DMS79 (cell line): ENCODE results near the gene SPEF2.

ENCODE experiments used
- DNase-seq: peaks from one replicate; lab custom pipeline; 2025; lab: John Stamatoyannopoulos, UW

SPEF2 gene

GRCh38 chr5:35707659-35708058, 90.0 kb downstream of the SPEF2 start:
- DNase-seq, result no peak

GRCh38 chr5:35709688-35710087, 92.0 kb downstream of the SPEF2 start:
- DNase-seq, result no peak

GRCh38 chr5:35717718-35718117, 100.1 kb downstream of the SPEF2 start:
- no peak for DNase-seq

- DNase-seq, result no peak
These were observed 118.1 kb downstream of the SPEF2 start for GRCh38 chr5:35735718-35736117.

- no peak for DNase-seq
These were observed 118.6 kb downstream of the SPEF2 start for GRCh38 chr5:35736280-35736679.

- DNase-seq, result no peak
These were observed 123.6 kb downstream of the SPEF2 start for GRCh38 chr5:35741126-35741716.

- DNase-seq, result no peak
These were observed 124.3 kb downstream of the SPEF2 start for GRCh38 chr5:35741971-35742370.

GRCh38 chr5:35743644-35744043, 126.0 kb downstream of the SPEF2 start:
- DNase-seq, result no peak

GRCh38 chr5:35745193-35745592, 127.5 kb downstream of the SPEF2 start:
- no peak for DNase-seq

GRCh38 chr5:35745660-35746059, 128.0 kb downstream of the SPEF2 start:
- DNase-seq, result no peak

- DNase-seq, result no peak
These were observed 134.3 kb downstream of the SPEF2 start for GRCh38 chr5:35752012-35752411.

GRCh38 chr5:35753500-35753899, 135.8 kb downstream of the SPEF2 start:
- DNase-seq, result no peak

- no peak for DNase-seq
These were observed 136.8 kb downstream of the SPEF2 start for GRCh38 chr5:35754481-35754880.

- no peak for DNase-seq
These were observed 138.3 kb downstream of the SPEF2 start for GRCh38 chr5:35755966-35756365.

- no peak for DNase-seq
These were observed 140.6 kb downstream of the SPEF2 start for GRCh38 chr5:35758151-35758724.

- DNase-seq, result no peak
These were observed 143.9 kb downstream of the SPEF2 start for GRCh38 chr5:35761541-35761940.

- DNase-seq, result no peak
These were observed 144.7 kb downstream of the SPEF2 start for GRCh38 chr5:35762368-35762767.

GRCh38 chr5:35765921-35766320, 148.3 kb downstream of the SPEF2 start:
- no peak for DNase-seq

GRCh38 chr5:35771300-35771699, 153.6 kb downstream of the SPEF2 start:
- DNase-seq, result no peak

- no peak for DNase-seq
These were observed 154.2 kb downstream of the SPEF2 start for GRCh38 chr5:35771839-35772238.

- no peak for DNase-seq
These were observed 156.3 kb downstream of the SPEF2 start for GRCh38 chr5:35773967-35774366.

GRCh38 chr5:35776757-35777156, 159.1 kb downstream of the SPEF2 start:
- DNase-seq, result no peak

- DNase-seq, result no peak
These were observed 159.9 kb downstream of the SPEF2 start for GRCh38 chr5:35777358-35778087.
